GM13977 (cell line): ENCODE results near the gene COPS8.

Experiments used
- DNase-seq: peaks from one replicate; pipeline ENCODE4 v3.0.0; 2012; ENCODE audit warnings: low spot score
- in situ Hi-C: fragments of 300-500 bp; cut with MboI; formaldehyde crosslinking; loops from one replicate; pipeline ENCODE4 v1.12.0; 2022; ENCODE audit warnings: low sequenced_read_pairs, low pct_unique_long_range_greater_than_20kb, mixed read lengths, inconsistent platforms; ENCODE audit not compliant: unreplicated experiment
- TF ChIP-seq, protein P1 (sequence below): IDR thresholded peaks from 2 replicates; pipeline ENCODE4 v1.5.1; 2012; ENCODE audit warnings: mild to moderate bottlenecking, control low read depth; ENCODE audit not compliant: insufficient read depth; ENCODE audit errors: extremely low read depth, missing control alignments

Gene COPS8

DNA sequence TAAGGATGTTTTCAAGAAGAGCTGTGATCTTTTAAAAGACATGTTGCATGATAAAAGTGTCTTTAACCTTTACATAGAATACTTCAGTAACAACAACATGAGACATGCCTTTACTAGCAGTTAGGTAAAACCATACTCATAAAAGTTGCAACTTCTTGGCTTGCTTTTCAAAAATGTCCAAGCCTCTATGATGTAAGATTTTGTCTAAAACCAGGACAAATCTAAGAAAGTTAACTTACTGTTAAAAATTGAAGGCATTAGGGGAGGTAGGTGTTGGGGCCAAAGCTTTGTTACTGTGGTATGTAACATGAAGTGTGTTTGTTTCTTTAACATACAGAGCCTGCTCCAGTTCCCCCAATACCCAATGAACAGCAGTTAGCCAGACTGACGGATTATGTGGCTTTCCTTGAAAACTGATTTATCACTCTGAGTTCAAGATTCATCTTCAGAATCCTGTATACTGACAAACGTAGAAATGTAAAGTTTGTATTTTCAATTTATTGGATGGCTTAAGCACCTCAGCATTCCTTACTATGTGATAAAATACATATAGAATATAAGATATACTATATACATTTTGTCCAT is 11.7 kb downstream of the COPS8 start:
- TF ChIP-seq, protein P1, sequence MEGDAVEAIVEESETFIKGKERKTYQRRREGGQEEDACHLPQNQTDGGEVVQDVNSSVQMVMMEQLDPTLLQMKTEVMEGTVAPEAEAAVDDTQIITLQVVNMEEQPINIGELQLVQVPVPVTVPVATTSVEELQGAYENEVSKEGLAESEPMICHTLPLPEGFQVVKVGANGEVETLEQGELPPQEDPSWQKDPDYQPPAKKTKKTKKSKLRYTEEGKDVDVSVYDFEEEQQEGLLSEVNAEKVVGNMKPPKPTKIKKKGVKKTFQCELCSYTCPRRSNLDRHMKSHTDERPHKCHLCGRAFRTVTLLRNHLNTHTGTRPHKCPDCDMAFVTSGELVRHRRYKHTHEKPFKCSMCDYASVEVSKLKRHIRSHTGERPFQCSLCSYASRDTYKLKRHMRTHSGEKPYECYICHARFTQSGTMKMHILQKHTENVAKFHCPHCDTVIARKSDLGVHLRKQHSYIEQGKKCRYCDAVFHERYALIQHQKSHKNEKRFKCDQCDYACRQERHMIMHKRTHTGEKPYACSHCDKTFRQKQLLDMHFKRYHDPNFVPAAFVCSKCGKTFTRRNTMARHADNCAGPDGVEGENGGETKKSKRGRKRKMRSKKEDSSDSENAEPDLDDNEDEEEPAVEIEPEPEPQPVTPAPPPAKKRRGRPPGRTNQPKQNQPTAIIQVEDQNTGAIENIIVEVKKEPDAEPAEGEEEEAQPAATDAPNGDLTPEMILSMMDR = no peak
- no peak for DNase-seq
- in situ Hi-C loops = no loop called here

DNA sequence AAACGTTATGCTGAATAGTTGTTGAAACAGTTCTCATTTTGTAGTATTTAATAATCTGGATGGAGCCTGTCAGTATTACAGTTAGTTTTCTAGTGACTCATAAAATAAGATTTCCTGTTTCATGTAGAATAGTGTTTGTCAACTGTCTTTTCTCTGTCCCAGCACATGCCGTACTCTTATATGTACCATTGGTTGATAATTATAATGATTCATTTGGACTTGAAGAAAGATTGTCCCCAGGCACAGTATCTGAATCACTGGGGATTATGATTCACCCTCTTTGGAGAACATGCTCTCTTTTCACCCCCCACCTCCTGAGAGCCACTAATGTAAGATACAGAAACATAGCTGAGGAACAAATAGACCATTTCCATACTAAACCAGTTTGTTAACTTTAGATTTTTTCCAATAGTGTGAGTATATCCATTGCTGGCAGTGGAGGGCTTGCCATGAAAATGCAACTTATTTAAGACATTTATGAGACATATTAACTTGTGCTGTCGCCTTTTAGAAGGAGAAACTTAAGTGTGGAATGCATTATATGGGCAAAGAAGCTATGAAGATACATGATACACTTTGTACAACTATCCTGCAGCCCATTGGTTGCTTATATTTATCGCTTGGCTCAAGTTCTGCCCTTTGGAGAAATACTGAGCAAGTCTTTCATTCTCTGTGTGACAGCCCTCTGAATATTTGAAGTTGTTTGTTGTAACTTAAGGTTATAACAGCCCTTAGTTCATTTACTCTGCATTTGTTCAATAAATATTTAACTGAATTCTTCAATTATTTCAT is 12.4 kb downstream of the COPS8 start:
- TF ChIP-seq, protein P1 = no peak
- DNase-seq = no peak
- in situ Hi-C loops = no loop called here

DNA sequence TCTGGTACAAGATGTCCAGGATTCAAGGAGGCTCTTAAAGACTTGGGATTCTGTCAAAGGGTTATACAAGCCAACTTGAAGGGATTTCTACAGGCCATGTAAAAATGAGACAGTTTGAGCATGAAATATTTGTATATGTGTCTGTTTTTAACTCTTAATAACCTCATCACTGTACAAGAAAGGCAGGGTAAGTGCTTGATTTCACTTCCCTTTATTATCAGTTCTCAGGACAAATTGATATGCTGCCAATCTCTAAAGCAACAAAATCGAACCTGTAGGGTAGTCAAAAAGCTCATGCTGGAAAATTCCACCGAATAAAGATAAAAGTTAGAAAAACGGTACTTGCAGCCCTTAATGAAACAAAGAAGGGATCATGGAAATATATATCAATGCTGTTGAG is 14.1 kb downstream of the COPS8 start:
- no peak for DNase-seq
- TF ChIP-seq, protein P1 = no peak
- in situ Hi-C loops = no loop called here

DNA sequence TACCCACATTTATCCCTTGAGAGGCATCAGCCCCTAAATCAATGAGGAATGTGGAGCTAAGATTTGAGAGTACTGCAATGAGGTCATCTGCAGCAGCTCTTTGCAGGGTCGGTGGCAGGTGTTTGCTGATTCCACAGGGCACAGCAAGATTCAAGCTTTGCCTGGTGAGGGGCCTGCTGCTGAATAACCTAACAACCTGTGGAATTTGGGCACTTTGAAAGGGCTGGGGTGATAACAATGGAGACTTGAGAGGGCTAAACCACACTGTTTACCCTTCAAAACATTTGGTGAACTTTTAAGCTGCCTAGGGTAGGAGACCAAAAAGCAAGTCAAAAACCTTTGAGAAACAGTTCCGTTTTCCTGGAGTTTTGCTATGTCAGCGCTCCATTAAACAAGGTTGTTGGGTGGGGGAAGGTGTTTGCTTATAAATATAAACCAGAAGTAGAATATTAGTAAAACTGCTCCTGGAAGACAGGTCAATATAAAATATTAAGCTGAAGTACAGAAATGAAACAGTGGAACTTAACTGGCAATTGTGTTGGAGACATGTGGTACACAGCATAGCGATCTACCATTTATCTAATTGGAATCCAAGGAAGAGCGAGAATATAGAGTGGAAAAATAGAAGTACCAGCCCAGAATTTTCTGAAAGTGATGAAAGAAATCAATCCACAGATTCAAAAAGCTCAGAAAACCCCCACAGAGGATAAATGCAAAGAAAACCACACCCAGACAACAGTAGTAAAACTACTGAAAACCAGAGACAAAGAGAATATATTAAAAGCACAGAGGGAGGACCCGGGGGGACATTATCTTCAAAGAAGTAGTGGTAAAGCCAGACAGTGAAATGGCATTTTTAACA is 15.7 kb downstream of the COPS8 start:
- TF ChIP-seq, protein P1 = no peak
- in situ Hi-C loops = no loop called here
- no peak for DNase-seq

DNA sequence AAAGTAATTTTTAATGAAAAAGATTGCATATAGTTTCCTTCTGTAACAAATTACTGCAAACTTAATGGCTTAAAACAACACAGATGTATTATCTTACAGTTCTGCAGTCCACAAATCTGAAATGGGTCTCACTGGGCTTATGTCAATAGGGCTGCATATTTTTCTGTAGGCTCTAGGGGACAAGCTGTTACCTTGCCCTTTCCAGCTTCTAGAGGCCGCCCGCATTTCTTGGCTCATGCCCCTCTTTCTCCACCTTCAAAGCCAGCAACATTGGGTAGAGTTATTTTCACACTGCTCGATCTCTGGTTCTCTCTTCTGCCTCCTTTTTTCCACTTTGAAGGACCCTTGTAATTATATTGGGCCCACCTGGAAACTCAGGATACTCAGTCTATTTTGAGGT is 16.7 kb downstream of the COPS8 start:
- in situ Hi-C loops = no loop called here
- DNase-seq = no peak
- TF ChIP-seq, protein P1 = no peak

DNA sequence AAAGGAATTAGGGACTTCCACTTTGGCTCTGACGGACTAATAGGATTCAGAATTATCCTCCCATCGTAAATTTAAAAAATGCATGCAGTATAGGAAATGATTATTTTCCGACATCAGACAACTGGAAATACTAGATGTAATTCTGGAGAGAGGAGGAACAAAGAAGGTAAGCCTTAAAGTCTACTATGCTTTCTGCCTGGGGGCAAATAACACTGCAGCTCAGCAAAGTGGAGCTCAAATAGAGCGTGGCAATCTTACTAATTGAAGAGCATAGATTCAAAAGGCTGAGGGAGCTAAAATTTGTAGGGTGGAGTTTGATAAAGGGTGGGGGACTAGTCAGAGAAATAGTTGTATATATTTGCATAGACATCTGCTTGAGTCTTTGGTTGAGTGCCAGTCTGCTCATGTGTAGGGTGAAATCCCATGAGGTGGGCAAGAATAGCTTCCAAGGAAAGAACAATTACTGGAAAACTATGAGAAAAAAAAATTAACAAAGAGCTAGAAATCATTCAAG is 23.8 kb downstream of the COPS8 start:
- TF ChIP-seq, protein P1 = no peak
- no peak for DNase-seq
- in situ Hi-C loops = no loop called here
